IMR-90 (cell line): ENCODE results near the gene USP7. TPM values are rescaled to one million over a fixed set of nuclear protein-coding genes. Genes with fewer than 3 reads are reported as not detected.
A peak's percentile ranks its signal among the peaks of the same experiment; 100 is the strongest.

Experiments used
- ATAC-seq: fragments of 200-7000 bp; cut with Tn5 transposase; 2 replicates; pipeline ENCODE4 v1.9.1; 2020; ENCODE audit warnings: low read depth, mild to moderate bottlenecking, moderate library complexity
- BruUV-seq: library from RNA; stranded (reverse); fragments of 400-500 nt; replicated peaks from 2 replicates; lab custom pipeline; 2021; lab: Mats Ljungman, UMichigan
- CTCF ChIA-PET: fragments of 300-600 bp; formaldehyde crosslinking; extraction: SDS; loops from one replicate; lab custom pipeline; 2021; ENCODE audit warnings: antibody characterized with exemption; lab: Yijun Ruan, JAX
- POLR2A ChIA-PET: fragments of 300-600 bp; sonication (Branson Sonifier 250); formaldehyde crosslinking; loops from one replicate; lab custom pipeline; 2022; ENCODE audit warnings: antibody characterized with exemption; ENCODE audit not compliant: unreplicated experiment; lab: Charles Lee
- DNase-seq: peaks from one replicate; pipeline ENCODE4 v3.0.0; 2013
- H2AFZ ChIP-seq: replicated peaks from 2 replicates; pipeline ENCODE3; 2013; ENCODE audit warnings: low read length, mild to moderate bottlenecking; ENCODE audit not compliant: poor library complexity
- H2AK5ac ChIP-seq: 2 replicates; pipeline ENCODE4 v1.6.1; 2013; ENCODE audit warnings: low read depth, low read length, inconsistent platforms
- H2AK9ac ChIP-seq: replicated peaks from 2 replicates; pipeline ENCODE3; 2013; ENCODE audit warnings: mild to moderate bottlenecking, low read depth, low read length, moderate library complexity; ENCODE audit not compliant: poor library complexity
- H2BK120ac ChIP-seq: 2 replicates; pipeline ENCODE4 v1.6.1; 2013; ENCODE audit warnings: low read depth, low read length, inconsistent platforms
- H2BK15ac ChIP-seq: 3 replicates; pipeline ENCODE4 v1.6.1; 2013; ENCODE audit warnings: low read depth, low read length, inconsistent platforms
- H2BK20ac ChIP-seq: 2 replicates; pipeline ENCODE4 v1.6.1; 2013; ENCODE audit warnings: low read depth, mild to moderate bottlenecking, inconsistent platforms, low read length, moderate library complexity
- H2BK5ac ChIP-seq: 2 replicates; pipeline ENCODE4 v1.6.1; 2013; ENCODE audit warnings: mild to moderate bottlenecking, low read depth, low read length, inconsistent platforms; ENCODE audit not compliant: poor library complexity, severe bottlenecking
- H3K14ac ChIP-seq: replicated peaks from 2 replicates; pipeline ENCODE4 v1.6.1; 2013; ENCODE audit warnings: low read depth, low read length, inconsistent platforms
- H3K18ac ChIP-seq: 2 replicates; pipeline ENCODE4 v1.6.1; 2013; ENCODE audit warnings: low read depth, low read length, control low read depth
- H3K23ac ChIP-seq: 2 replicates; pipeline ENCODE4 v1.6.1; 2013; ENCODE audit warnings: low read depth, low read length, inconsistent platforms
- H3K27ac ChIP-seq: 2 replicates; pipeline ENCODE4 v1.5.1; 2013; ENCODE audit warnings: mild to moderate bottlenecking, control low read depth, low read length; ENCODE audit not compliant: insufficient read depth
- H3K27me3 ChIP-seq: 2 replicates; pipeline ENCODE4 v1.6.1; 2013; ENCODE audit warnings: low read length; ENCODE audit not compliant: control insufficient read depth, insufficient read depth
- H3K36me3 ChIP-seq: 2 replicates; pipeline ENCODE4 v1.6.1; 2013; ENCODE audit warnings: low read length, mixed read lengths; ENCODE audit not compliant: control insufficient read depth, insufficient read depth
- H3K4ac ChIP-seq: 2 replicates; pipeline ENCODE4 v1.6.1; 2013; ENCODE audit warnings: low read depth, low read length, inconsistent platforms
- H3K4me1 ChIP-seq: 2 replicates; pipeline ENCODE4 v1.6.1; 2013; ENCODE audit warnings: low read length, mixed read lengths; ENCODE audit not compliant: control insufficient read depth, insufficient read depth
- H3K4me2 ChIP-seq: 2 replicates; pipeline ENCODE4 v1.6.1; 2013; ENCODE audit warnings: low read depth, mild to moderate bottlenecking, control low read depth, low read length, moderate library complexity
- H3K4me3 ChIP-seq: 2 replicates; pipeline ENCODE4 v1.5.1; 2013; ENCODE audit warnings: low read depth, mild to moderate bottlenecking, control low read depth, low read length, moderate library complexity; ENCODE audit not compliant: insufficient read depth
- H3K56ac ChIP-seq: 2 replicates; pipeline ENCODE4 v1.6.1; 2013; ENCODE audit warnings: low read length, inconsistent platforms; ENCODE audit not compliant: insufficient read depth; ENCODE audit errors: extremely low read depth
- H3K79me1 ChIP-seq, 2 experiments: 2 replicates each; pipeline ENCODE4 v1.6.1; 2013; ENCODE audit warnings: low read length in 2 of 2, inconsistent platforms in 1 of 2, low read depth in 1 of 2
- H3K9ac ChIP-seq: 2 replicates; pipeline ENCODE4 v1.6.1; 2013; ENCODE audit warnings: low read depth, low read length, control low read depth
- H3K9me1 ChIP-seq: 2 replicates; pipeline ENCODE4 v1.6.1; 2013; ENCODE audit warnings: low read length, inconsistent platforms; ENCODE audit not compliant: insufficient read depth
- H3K9me3 ChIP-seq: 2 replicates; pipeline ENCODE4 v1.6.1; 2013; ENCODE audit warnings: low read length; ENCODE audit not compliant: control insufficient read depth, insufficient read depth
- H4K20me1 ChIP-seq: 2 replicates; pipeline ENCODE4 v1.6.1; 2013; ENCODE audit warnings: low read length, inconsistent platforms; ENCODE audit not compliant: insufficient read depth
- H4K5ac ChIP-seq: 2 replicates; pipeline ENCODE4 v1.6.1; 2013; ENCODE audit warnings: mild to moderate bottlenecking, low read depth, low read length, control low read depth
- H4K8ac ChIP-seq, 2 experiments: 2 replicates each; pipeline ENCODE4 v1.6.1; 2013; ENCODE audit warnings: low read depth in 2 of 2, low read length in 2 of 2, control low read depth in 1 of 2, inconsistent platforms in 1 of 2
- H4K91ac ChIP-seq: 2 replicates; pipeline ENCODE4 v1.6.1; 2013; ENCODE audit warnings: low read depth, low read length, inconsistent platforms; ENCODE audit not compliant: insufficient read depth
- CEBPB ChIP-seq: IDR thresholded peaks from 2 replicates; pipeline ENCODE4 v1.6.1; 2012; ENCODE audit warnings: low read depth, low read length, improper control_type of control experiment
- CHD1 ChIP-seq: IDR thresholded peaks from 2 replicates; pipeline ENCODE4 v1.6.1; 2012; ENCODE audit warnings: low read depth, low read length, improper control_type of control experiment
- ELK1 ChIP-seq: fragments of 150-350 bp; IDR thresholded peaks from 2 replicates; pipeline ENCODE4 v1.6.1; 2016; ENCODE audit warnings: low read depth, mild to moderate bottlenecking, low read length, moderate library complexity, borderline replicate concordance
- FOS ChIP-seq: fragments of 150-350 bp; IDR thresholded peaks from 2 replicates; pipeline ENCODE4 v1.6.1; 2016; ENCODE audit warnings: low read depth, low read length
- MAFK ChIP-seq: IDR thresholded peaks from 2 replicates; pipeline ENCODE4 v1.6.1; 2012; ENCODE audit warnings: low read depth, low read length, improper control_type of control experiment
- MAZ ChIP-seq: IDR thresholded peaks from 2 replicates; pipeline ENCODE4 v1.6.1; 2012; ENCODE audit warnings: low read depth, mild to moderate bottlenecking, low read length, improper control_type of control experiment, moderate library complexity, borderline replicate concordance
- NFE2L2 ChIP-seq: fragments of 150-350 bp; IDR thresholded peaks from 2 replicates; pipeline ENCODE4 v1.6.1; 2016; ENCODE audit warnings: low read depth, mild to moderate bottlenecking, low read length
- POLR2A ChIP-seq: IDR thresholded peaks from 2 replicates; pipeline ENCODE4 v1.6.1; 2012; ENCODE audit warnings: mild to moderate bottlenecking, low read depth, low read length
- RAD21 ChIP-seq: IDR thresholded peaks from 2 replicates; pipeline ENCODE4 v1.6.1; 2012; ENCODE audit warnings: low read length, improper control_type of control experiment
- RCOR1 ChIP-seq: IDR thresholded peaks from 2 replicates; pipeline ENCODE4 v1.6.1; 2012; ENCODE audit warnings: mild to moderate bottlenecking, low read length, improper control_type of control experiment; ENCODE audit not compliant: insufficient replicate concordance
- USF2 ChIP-seq: fragments of 150-350 bp; IDR thresholded peaks from 2 replicates; pipeline ENCODE4 v1.6.1; 2017; ENCODE audit warnings: mild to moderate bottlenecking, antibody characterized with exemption, low read length, low read depth
- WGBS, 2 experiments: methylation state at CpG; one replicate each; pipeline versions ENCODE4 v1.1.5 to v1.1.7; 2013; ENCODE audit warnings: missing lambda C conversion rate in 2 of 2; ENCODE audit not compliant: insufficient read length in 1 of 2; ENCODE audit errors: extremely low coverage in 2 of 2; 5-methylcytosine and 5-hydroxymethylcytosine counted together
- dilution Hi-C: fragments of 300-500 bp; cut with HindIII; formaldehyde crosslinking; loops from one replicate; pipeline ENCODE4 v1.14.3; 2018; ENCODE audit warnings: low sequenced_read_pairs; ENCODE audit not compliant: unreplicated experiment
- in situ Hi-C: fragments of 300-500 bp; cut with MboI; formaldehyde crosslinking; loops from 3 replicates; pipeline ENCODE4 v1.14.3; 2019; ENCODE audit warnings: low sequenced_read_pairs, inconsistent platforms, mixed read lengths
- intact Hi-C: fragments of 100-400 bp; cut with micrococcal nuclease; formaldehyde crosslinking; loops from 2 replicates; pipeline ENCODE4 v1.10.0; 2022
- polyA plus RNA-seq, 3 experiments: library from polyadenylated mRNA; depleted of rRNA; stranded (reverse); fragments of >200 nt; gene quantifications; 2 replicates each; pipeline ENCODE4 v1.2.3, GENCODE V29; 2012; ENCODE audit warnings: low replicate concordance in 1 of 3
- total RNA-seq: library from RNA; depleted of rRNA; stranded (reverse); fragments of >200 nt; gene quantifications from 2 replicates; pipeline ENCODE4 v1.2.3, GENCODE V29; 2012

USP7 gene
- total and polyA plus RNA-seq, 2 of the 4 experiments (the other 2 are of a cell fraction): 17.8 to 28.3 TPM

- H3K27me3 ChIP-seq: no peaks in the 10 kb centered on the region
- H3K9me3 ChIP-seq: no peaks in the 10 kb centered on the region
- peak overlapping the region; percentile 76 for H3K9ac ChIP-seq
- ChIA-PET POLR2A (no interaction called here), CTCF (no interaction called here)
- no peak for DNase-seq
- no peak overlapping the region for H3K27ac ChIP-seq
- H2AK5ac ChIP-seq: no peak overlapping the region
- no peak for ATAC-seq
- 50% methylated on average over 5 of the region's 15 CpGs; no CpG with 5 or more reads in 1 of the 2 experiments for WGBS, 2 experiments
- H4K5ac ChIP-seq: no peak overlapping the region
- H3K9me1 ChIP-seq: peaks cover 28% of the 10 kb centered on the region
- no peak overlapping the region for H3K4ac ChIP-seq
- 0 out of 2 replicates have a peak overlapping the region, but pooled peaks have one; percentile 1 for H3K14ac ChIP-seq
- H3K79me1 ChIP-seq: peaks cover 0 to 52% of the 10 kb centered on the region in 2 experiments; a peak in 2 of 4 replicates
- no peaks in the 10 kb centered on the region for H3K36me3 ChIP-seq
- H3K56ac ChIP-seq: peak overlapping the region; percentile 8; the same call in 1 of the 2 replicates
- no peak overlapping the region for H2BK15ac ChIP-seq
- intact Hi-C loops: loop anchor here (1.0 to 5.0 kb wide), 5 partner anchors 12 to 145 kb away; partner anchors contain the start of gene HAPSTR1
- no peak overlapping the region for H2BK20ac ChIP-seq
- H4K91ac ChIP-seq: no peak overlapping the region
- no TSS peak for BruUV-seq
- no peak overlapping the region for H2BK5ac ChIP-seq
- in situ Hi-C loops: loop anchor here (10.0 kb wide), 1 partner anchor 133 kb away; the partner anchor contains the start of gene HAPSTR1
- H3K4me3 ChIP-seq: peak overlapping the region; percentile 72
- H4K20me1 ChIP-seq: peaks cover 59% of the 10 kb centered on the region
- H3K18ac ChIP-seq: no peak overlapping the region
- H2BK120ac ChIP-seq: no peak overlapping the region
- peaks cover 29% of the 10 kb centered on the region for H3K4me1 ChIP-seq
- peak overlapping the region; percentile 74 for H3K23ac ChIP-seq
- H2AFZ ChIP-seq: no peak overlapping the region
- dilution Hi-C loops: no loop called here
- peak overlapping the region; percentile 99 for H3K4me2 ChIP-seq
- no peak for TF ChIP-seq USF2
- no peak for TF ChIP-seq CHD1
- TF ChIP-seq POLR2A: no peak
- TF ChIP-seq MAFK: no peak
- TF ChIP-seq RCOR1: no peak
- TF ChIP-seq FOS: no peak
- TF ChIP-seq CEBPB: no peak
- no peak for TF ChIP-seq MAZ
- no peak for TF ChIP-seq NFE2L2
- TF ChIP-seq RAD21: no peak
- TF ChIP-seq ELK1: no peak
- H4K8ac ChIP-seq: no peak overlapping the region
- H2AK9ac ChIP-seq: peak overlapping the region; percentile 4
Observed at GRCh38 chr16:8961811-8962390, 1.8 kb downstream of the USP7 start.
